Endothelial cell of umbilical vein (primary cell): Measurements from ENCODE around the gene USP12. TPM values are rescaled to one million over a fixed set of nuclear protein-coding genes. Genes with fewer than 3 reads are reported as not detected.
"Not testable (repeated sequence)": the region's sequence is repeated elsewhere in the genome, so short reads cannot be mapped to it uniquely, and the experiment has no call there.

Experiments used
- BruUV-seq: library from RNA; stranded (reverse); fragments of 400-500 nt; replicated peaks from 2 replicates; lab custom pipeline; 2021; lab: Mats Ljungman, UMichigan
- CTCF ChIA-PET: fragments of 300-600, 350-600 bp; sonication (Branson Sonifier 250); formaldehyde crosslinking; loops from one replicate; lab custom pipeline; 2021; ENCODE audit warnings: antibody characterized with exemption, inconsistent platforms; lab: Charles Lee
- POLR2A ChIA-PET: fragments of 300-600, 350-600 bp; sonication (Branson Sonifier 250); formaldehyde crosslinking; loops from one replicate; lab custom pipeline; 2021; ENCODE audit warnings: antibody characterized with exemption, inconsistent platforms; lab: Charles Lee
- DNase-seq: peaks from one replicate; pipeline ENCODE4 v3.0.0-alpha.2; 2011; ENCODE audit warnings: low read depth, low spot score
- FAIRE-seq: peaks from 2 replicates; lab custom pipeline; 2011; peaks lifted over from hg19 to GRCh38; lab: Jason Lieb, UNC
- H2AFZ ChIP-seq: 2 replicates; pipeline ENCODE4 v1.6.0; 2012; ENCODE audit warnings: low read depth, low read length, control low read depth, inconsistent platforms
- H3K27ac ChIP-seq: 2 replicates; pipeline ENCODE4 v1.5.1; 2011; ENCODE audit warnings: low read depth, mild to moderate bottlenecking, control low read depth, low read length, moderate library complexity; ENCODE audit not compliant: insufficient read depth
- H3K27me3 ChIP-seq, 2 experiments: 2 replicates each; pipeline versions ENCODE4 v1.6.0 to v1.6.1; 2011; ENCODE audit warnings: low read length in 2 of 2, mixed read lengths in 1 of 2; ENCODE audit not compliant: control insufficient read depth in 2 of 2, insufficient read depth in 2 of 2
- H3K36me3 ChIP-seq, 2 experiments: 2 replicates in 1 of 2; 3 replicates in 1 of 2; pipeline ENCODE4 v1.5.1; 2011; ENCODE audit warnings: low read length in 2 of 2, mild to moderate bottlenecking in 1 of 2, moderate library complexity in 1 of 2; ENCODE audit not compliant: control insufficient read depth in 2 of 2, insufficient read depth in 2 of 2; ENCODE audit errors: extremely low read depth in 1 of 2
- H3K4me1 ChIP-seq: 3 replicates; pipeline ENCODE4 v1.5.1; 2011; ENCODE audit warnings: mild to moderate bottlenecking, low read length; ENCODE audit not compliant: control insufficient read depth, insufficient read depth; ENCODE audit errors: extremely low read depth
- H3K4me2 ChIP-seq: 2 replicates; pipeline ENCODE4 v1.6.1; 2011; ENCODE audit warnings: low read length, control low read depth, mixed read lengths; ENCODE audit not compliant: insufficient read depth
- H3K4me3 ChIP-seq, 3 experiments: fragments of 200-600 bp in 1 of 3; sonication (generic), shearing (Covaris generic) in 1 of 3; replicated peaks in 1 of 3; 2 replicates each; pipeline ENCODE4 v1.5.1; 2011 to 2016; ENCODE audit warnings: control low read depth in 3 of 3, low read length in 3 of 3, mild to moderate bottlenecking in 2 of 3, inconsistent platforms in 1 of 3, low read depth in 1 of 3, moderate library complexity in 1 of 3; ENCODE audit not compliant: insufficient read depth in 1 of 3
- H3K79me2 ChIP-seq: 2 replicates; pipeline ENCODE4 v1.6.0; 2012; ENCODE audit warnings: low read length, inconsistent platforms; ENCODE audit not compliant: control insufficient read depth, insufficient read depth
- H3K9ac ChIP-seq: replicated peaks from 2 replicates; pipeline ENCODE3; 2011; ENCODE audit warnings: low read length, control low read depth; ENCODE audit not compliant: insufficient read depth; ENCODE audit errors: extremely low read depth
- H3K9me1 ChIP-seq: replicated peaks from 3 replicates; pipeline ENCODE4 v1.6.0; 2011; ENCODE audit warnings: mild to moderate bottlenecking, low read length; ENCODE audit not compliant: control insufficient read depth, insufficient read depth; ENCODE audit errors: extremely low read depth
- H3K9me3 ChIP-seq: replicated peaks from 2 replicates; pipeline ENCODE4 v1.5.1; 2012; ENCODE audit warnings: low read length, inconsistent platforms; ENCODE audit not compliant: control insufficient read depth, insufficient read depth
- H4K20me1 ChIP-seq: replicated peaks from 2 replicates; pipeline ENCODE3; 2011; ENCODE audit warnings: mild to moderate bottlenecking, low read length; ENCODE audit not compliant: control insufficient read depth, insufficient read depth; ENCODE audit errors: extremely low read depth
- EZH2 ChIP-seq: IDR thresholded peaks from 2 replicates; pipeline ENCODE4 v1.6.1; 2012; ENCODE audit warnings: borderline replicate concordance, low read depth, mild to moderate bottlenecking, moderate library complexity, low read length, inconsistent platforms; ENCODE audit not compliant: severe bottlenecking
- FOS ChIP-seq: IDR thresholded peaks from 2 replicates; pipeline ENCODE4 v1.6.1; 2011; ENCODE audit warnings: mild to moderate bottlenecking, low read length, moderate library complexity, borderline replicate concordance; ENCODE audit not compliant: insufficient read depth
- GATA2 ChIP-seq: IDR thresholded peaks from 2 replicates; pipeline ENCODE4 v1.7.0; 2011; ENCODE audit warnings: low read depth, mild to moderate bottlenecking, moderate library complexity, mixed read lengths, low read length; ENCODE audit not compliant: insufficient read length, insufficient read depth
- JUN ChIP-seq: IDR thresholded peaks from 2 replicates; pipeline ENCODE4 v1.6.1; 2011; ENCODE audit warnings: borderline replicate concordance, low read depth; ENCODE audit not compliant: insufficient read length, insufficient read depth
- MYC ChIP-seq: IDR thresholded peaks from one replicate; pipeline ENCODE4 v1.6.1; 2011; ENCODE audit warnings: mild to moderate bottlenecking, low read depth, low read length
- POLR2AphosphoS5 ChIP-seq: IDR thresholded peaks from 2 replicates; pipeline ENCODE4 v1.6.1; 2012; ENCODE audit warnings: low read depth, mild to moderate bottlenecking, control low read depth, low read length, moderate library complexity; ENCODE audit not compliant: insufficient read depth
- dilution Hi-C: fragments of 300-500 bp; cut with MboI; formaldehyde crosslinking; loops from one replicate; pipeline ENCODE4 v1.15.0; 2019; ENCODE audit warnings: low sequenced_read_pairs; ENCODE audit not compliant: extremely low pct_ligation_motif_present
- intact Hi-C: fragments of 100-400 bp; cut with micrococcal nuclease; formaldehyde crosslinking; loops from one replicate; pipeline ENCODE4 v1.10.0; 2022
- polyA plus RNA-seq, 4 experiments: library from polyadenylated mRNA; depleted of rRNA in 3 of 4; stranded (reverse) in 3 of 4; unstranded in 1 of 4; fragments of >200 nt; gene quantifications; 2 replicates each; pipeline versions ENCODE4 v1.2.1 to v1.2.3, GENCODE V29; 2011 to 2012; ENCODE audit warnings: missing spikeins in 1 of 4
- total RNA-seq: library from RNA; stranded (reverse); gene quantifications from 2 replicates; pipeline ENCODE4 v1.2.3, GENCODE V29; 2021

The USP12 gene
- total and polyA plus RNA-seq, 2 donors (not counting 3 experiments of a cell fraction or from before 2014, with no cell fraction given): 6.2 to 33.4 TPM

DNA sequence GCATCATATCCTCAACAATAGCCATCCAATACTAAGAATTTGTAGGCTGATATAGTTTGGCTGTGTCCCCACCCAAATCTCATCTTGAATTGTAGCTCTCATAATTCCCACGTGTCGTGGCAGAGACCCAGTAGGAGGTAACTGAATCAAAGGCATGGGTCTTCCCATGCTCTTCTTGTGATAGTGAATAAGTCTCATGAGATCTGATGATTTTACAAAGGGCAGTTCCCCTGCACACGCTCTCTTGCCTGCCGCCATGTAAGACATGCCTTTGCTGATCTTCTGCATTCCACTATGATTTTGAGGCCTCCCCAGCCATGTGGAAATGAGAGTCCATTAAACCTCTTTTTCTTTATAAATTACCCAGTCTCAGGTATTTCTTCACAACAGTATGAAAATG lies 48.2 kb downstream of the USP12 start:
- POLR2A ChIA-PET, BruUV-seq, H3K4me3 ChIP-seq, CTCF ChIA-PET, H4K20me1 ChIP-seq, H3K36me3 ChIP-seq, DNase-seq, H3K9me3 ChIP-seq, dilution Hi-C loops, H3K9me1 ChIP-seq, H3K27me3 ChIP-seq, H3K4me1 ChIP-seq, H3K9ac ChIP-seq, H2AFZ ChIP-seq, FAIRE-seq, H3K4me2 ChIP-seq, intact Hi-C loops, H3K27ac ChIP-seq: not testable (repeated sequence)
- peaks cover 94% of the 10 kb centered on the region for H3K79me2 ChIP-seq

DNA sequence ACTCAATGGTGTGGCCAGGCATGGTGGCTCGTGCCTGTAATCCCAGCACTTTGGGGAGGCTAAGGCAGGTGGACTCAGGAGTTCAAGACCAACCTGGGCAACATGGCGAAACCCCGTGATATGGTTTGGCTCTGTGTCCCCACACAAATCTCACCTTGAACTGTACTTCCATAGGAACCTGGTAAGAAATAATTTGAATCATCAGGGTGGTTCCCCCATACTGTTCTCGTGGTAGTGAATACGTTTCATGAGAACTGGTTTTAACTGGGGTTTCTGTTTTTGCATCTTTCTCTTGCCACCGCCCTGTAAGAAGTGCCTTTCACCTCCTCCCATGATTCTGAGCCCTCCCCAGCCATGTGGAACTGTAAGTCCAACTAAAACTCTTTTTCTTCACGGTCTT lies 49.6 kb downstream of the USP12 start:
- no peak for TF ChIP-seq MYC
- TF ChIP-seq JUN: no peak
- no peak for TF ChIP-seq EZH2
- TF ChIP-seq GATA2: no peak
- TF ChIP-seq FOS: no peak
- no peak for TF ChIP-seq POLR2AphosphoS5
- ChIA-PET CTCF (no interaction called here), POLR2A (no interaction called here)
- H4K20me1 ChIP-seq: peaks cover 11% of the 10 kb centered on the region
- peaks cover 94% of the 10 kb centered on the region for H3K79me2 ChIP-seq
- FAIRE-seq: no peak
- no peak overlapping the region for H3K4me2 ChIP-seq
- no peak overlapping the region for H3K9ac ChIP-seq
- peaks cover 0 to 3% of the 10 kb centered on the region in 2 experiments for H3K36me3 ChIP-seq
- BruUV-seq: no TSS peak
- H3K27ac ChIP-seq: no peak overlapping the region
- peaks cover 9% of the 10 kb centered on the region for H3K4me1 ChIP-seq
- H3K27me3 ChIP-seq: no peaks in the 10 kb centered on the region
- intact Hi-C loops (no loop called here), dilution Hi-C loops (no loop called here)
- no peaks in the 10 kb centered on the region for H3K9me3 ChIP-seq
- H3K9me1 ChIP-seq: no peaks in the 10 kb centered on the region
- H3K4me3 ChIP-seq: no peak overlapping the region
- no peak for DNase-seq
- no peak overlapping the region for H2AFZ ChIP-seq
